SU-DHL-6 (cell line): Measurements from ENCODE around the gene ETV3L.

Experiments used
- EZH2phosphoT487 ChIP-seq: fragments of 200-600 bp; sonication (generic), shearing (Covaris generic); conservative IDR thresholded peaks from 2 replicates; pipeline ENCODE4 v1.6.1; 2018; ENCODE audit warnings: mild to moderate bottlenecking, antibody characterized with exemption, low read length, moderate library complexity, mixed read lengths
- TF ChIP-seq, protein P1 (sequence below): fragments of 200-600 bp; sonication (generic); IDR thresholded peaks from one replicate; pipeline ENCODE4 v1.5.1; 2017; ENCODE audit warnings: antibody characterized with exemption, mild to moderate bottlenecking, low read length, moderate library complexity; ENCODE audit not compliant: insufficient read depth, poor library complexity, severe bottlenecking

- TF ChIP-seq, protein P1, sequence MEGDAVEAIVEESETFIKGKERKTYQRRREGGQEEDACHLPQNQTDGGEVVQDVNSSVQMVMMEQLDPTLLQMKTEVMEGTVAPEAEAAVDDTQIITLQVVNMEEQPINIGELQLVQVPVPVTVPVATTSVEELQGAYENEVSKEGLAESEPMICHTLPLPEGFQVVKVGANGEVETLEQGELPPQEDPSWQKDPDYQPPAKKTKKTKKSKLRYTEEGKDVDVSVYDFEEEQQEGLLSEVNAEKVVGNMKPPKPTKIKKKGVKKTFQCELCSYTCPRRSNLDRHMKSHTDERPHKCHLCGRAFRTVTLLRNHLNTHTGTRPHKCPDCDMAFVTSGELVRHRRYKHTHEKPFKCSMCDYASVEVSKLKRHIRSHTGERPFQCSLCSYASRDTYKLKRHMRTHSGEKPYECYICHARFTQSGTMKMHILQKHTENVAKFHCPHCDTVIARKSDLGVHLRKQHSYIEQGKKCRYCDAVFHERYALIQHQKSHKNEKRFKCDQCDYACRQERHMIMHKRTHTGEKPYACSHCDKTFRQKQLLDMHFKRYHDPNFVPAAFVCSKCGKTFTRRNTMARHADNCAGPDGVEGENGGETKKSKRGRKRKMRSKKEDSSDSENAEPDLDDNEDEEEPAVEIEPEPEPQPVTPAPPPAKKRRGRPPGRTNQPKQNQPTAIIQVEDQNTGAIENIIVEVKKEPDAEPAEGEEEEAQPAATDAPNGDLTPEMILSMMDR: no peak
- no peak for TF ChIP-seq EZH2phosphoT487
Measured at GRCh38 chr1:157145076-157145475, 45.5 kb upstream of the ETV3L start.
